Thyroid gland (tissue), 4 donors: ENCODE measurements around the gene TMC1. TPM values are rescaled to one million over a fixed set of nuclear protein-coding genes. Genes with fewer than 3 reads are reported as not detected.
A peak's percentile ranks its signal among the peaks of the same experiment; 100 is the strongest.

Experiments used
- DNase-seq, 2 donors: peaks; one replicate each; pipeline ENCODE4 v3.0.0-alpha.2; 2019
- H3K27ac ChIP-seq, 3 donors: fragments of 200-600 bp; sonication (generic); 1 replicate in 2 of 3; 2 replicates in 1 of 3; pipeline ENCODE4 v1.5.1; 2016 to 2019; ENCODE audit warnings: mild to moderate bottlenecking in 1 of 3, moderate library complexity in 1 of 3
- H3K27me3 ChIP-seq: fragments of 200-600 bp; sonication (generic); one replicate; pipeline ENCODE4 v1.5.1; 2019
- H3K36me3 ChIP-seq, 2 donors: fragments of 200-600 bp; sonication (generic); one replicate each; pipeline ENCODE4 v1.5.1; 2016 to 2019
- H3K4me1 ChIP-seq, 2 donors: fragments of 200-600 bp; sonication (generic); one replicate each; pipeline ENCODE4 v1.5.1; 2017 to 2019
- H3K4me3 ChIP-seq, 3 donors: fragments of 200-600 bp; sonication (generic); replicated peaks in 1 of 3; 1 replicate in 2 of 3; 2 replicates in 1 of 3; pipeline ENCODE4 v1.5.1; 2016; ENCODE audit warnings: mild to moderate bottlenecking in 1 of 3
- H3K9me3 ChIP-seq: fragments of 200-600 bp; sonication (generic); one replicate; pipeline ENCODE4 v1.5.1; 2017
- POLR2A ChIP-seq, 2 donors: fragments of 450-650 bp; IDR thresholded peaks; one replicate each; pipeline ENCODE4 v1.6.1; 2017; ENCODE audit warnings: antibody characterized with exemption in 2 of 2, mild to moderate bottlenecking in 2 of 2, moderate library complexity in 1 of 2
- WGBS, 2 donors: methylation state at CpG; one replicate each; pipeline ENCODE4 v1.1.5; 2017; 5-methylcytosine and 5-hydroxymethylcytosine counted together
- intact Hi-C: fragments of 100-400 bp; cut with DNase I; formaldehyde crosslinking; loops from one replicate; pipeline ENCODE4 v1.15.1; 2023
- total RNA-seq, 4 donors: library from RNA; depleted of rRNA; stranded (reverse); fragments of >200 nt; gene quantifications; one replicate each; pipeline ENCODE4 v1.2.3, GENCODE V29; 2016
- TF ChIP-seq, protein P1 (sequence below), 6 experiments: fragments of 200-600 bp in 3 of 6; fragments of 450-650 bp in 3 of 6; sonication (generic) in 3 of 6; IDR thresholded peaks; one replicate each; pipeline ENCODE4 v1.5.1; 2016 to 2019; ENCODE audit warnings: antibody characterized with exemption in 6 of 6, mild to moderate bottlenecking in 2 of 6, inconsistent platforms in 1 of 6, moderate library complexity in 1 of 6

The TMC1 gene
- total RNA-seq, 4 donors from 2014 or later = 0.11 to 0.13 TPM; not detected in 2

DNA sequence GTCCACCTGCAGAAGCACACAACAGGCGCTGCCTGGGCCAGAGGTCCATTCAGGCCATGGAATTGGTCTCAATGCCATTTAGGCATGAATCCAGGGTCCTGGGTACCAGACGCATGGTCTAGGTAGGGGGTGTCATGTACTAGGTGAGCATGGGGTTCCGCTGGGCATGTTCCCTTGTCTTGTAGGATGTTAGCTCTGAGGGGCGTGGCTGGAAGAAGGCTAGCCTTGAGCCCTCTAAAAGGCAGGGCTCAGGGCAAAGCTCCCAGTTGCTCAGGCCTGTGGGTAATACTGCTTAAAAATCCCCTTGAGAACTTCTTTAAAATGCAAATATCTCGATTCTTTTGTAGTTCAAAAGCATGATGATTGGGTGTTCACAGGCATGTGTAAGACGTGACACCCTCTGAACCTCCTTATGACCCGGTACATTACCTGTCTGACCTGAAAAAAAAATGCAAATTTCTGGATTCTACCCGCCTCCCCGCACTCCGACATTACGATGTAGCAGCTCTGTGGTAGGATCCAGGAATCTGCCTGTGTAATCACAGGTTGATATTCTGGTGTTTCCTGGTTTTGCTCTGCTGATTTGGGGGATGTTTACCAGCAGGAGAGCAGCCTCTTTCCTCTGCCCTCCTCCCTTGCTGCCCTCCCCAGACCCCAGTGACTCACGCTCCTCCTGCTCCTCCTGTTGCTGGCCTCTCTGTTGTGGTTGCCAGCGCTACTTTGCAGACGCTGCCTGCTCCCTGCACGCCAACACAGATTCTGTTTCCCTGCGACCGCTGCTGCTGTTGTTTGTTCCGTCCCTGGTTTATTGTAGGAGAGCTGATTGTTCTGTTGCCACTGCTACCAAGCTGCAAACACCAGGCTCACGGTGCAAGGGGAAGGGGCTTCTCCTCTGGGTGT, 5.7 kb downstream of the TMC1 start:
- TF ChIP-seq, protein P1, sequence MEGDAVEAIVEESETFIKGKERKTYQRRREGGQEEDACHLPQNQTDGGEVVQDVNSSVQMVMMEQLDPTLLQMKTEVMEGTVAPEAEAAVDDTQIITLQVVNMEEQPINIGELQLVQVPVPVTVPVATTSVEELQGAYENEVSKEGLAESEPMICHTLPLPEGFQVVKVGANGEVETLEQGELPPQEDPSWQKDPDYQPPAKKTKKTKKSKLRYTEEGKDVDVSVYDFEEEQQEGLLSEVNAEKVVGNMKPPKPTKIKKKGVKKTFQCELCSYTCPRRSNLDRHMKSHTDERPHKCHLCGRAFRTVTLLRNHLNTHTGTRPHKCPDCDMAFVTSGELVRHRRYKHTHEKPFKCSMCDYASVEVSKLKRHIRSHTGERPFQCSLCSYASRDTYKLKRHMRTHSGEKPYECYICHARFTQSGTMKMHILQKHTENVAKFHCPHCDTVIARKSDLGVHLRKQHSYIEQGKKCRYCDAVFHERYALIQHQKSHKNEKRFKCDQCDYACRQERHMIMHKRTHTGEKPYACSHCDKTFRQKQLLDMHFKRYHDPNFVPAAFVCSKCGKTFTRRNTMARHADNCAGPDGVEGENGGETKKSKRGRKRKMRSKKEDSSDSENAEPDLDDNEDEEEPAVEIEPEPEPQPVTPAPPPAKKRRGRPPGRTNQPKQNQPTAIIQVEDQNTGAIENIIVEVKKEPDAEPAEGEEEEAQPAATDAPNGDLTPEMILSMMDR (IDR thresholded peaks at IDR 0.05) = no peak
- TF ChIP-seq POLR2A (IDR thresholded peaks at IDR 0.05) = no peak
- Histone ChIP-seq H3K27ac (no peak overlapping the region), H3K27me3 (no peaks in the 10 kb centered on the region), H3K9me3 (no peaks in the 10 kb centered on the region), H3K4me3 (no peak overlapping the region), H3K36me3 (no peaks in the 10 kb centered on the region), H3K4me1 (peaks cover 0 to 14% of the 10 kb centered on the region in 2 donors)
- DNase-seq = peak; percentile 48 to 61
- 32 to 44% methylated on average over 18 to 19 of the region's 19 CpGs for WGBS, 2 donors
- intact Hi-C loops = no loop called here

DNA sequence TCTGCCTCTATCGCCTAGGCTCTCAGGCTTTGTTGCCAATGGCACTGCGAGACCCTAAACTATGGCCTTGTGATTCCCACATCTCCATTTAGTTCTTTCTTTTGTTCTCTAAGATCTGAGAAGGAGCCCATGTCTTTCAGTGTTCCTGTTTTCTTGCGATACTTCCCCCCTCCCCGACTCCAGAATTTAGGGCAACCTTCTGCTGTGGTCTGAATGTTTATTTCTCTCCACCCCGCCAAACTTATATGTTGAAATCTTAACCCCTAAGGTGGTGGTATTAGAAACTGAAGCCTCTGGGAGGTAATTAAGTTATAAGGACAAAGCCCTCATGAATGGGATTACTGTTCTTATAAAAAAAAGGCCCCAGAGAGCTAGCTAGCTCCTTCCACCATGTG, 6.4 kb downstream of the TMC1 start:
- WGBS, 2 donors = 64 to 65% methylated on average over 5 of the region's 5 CpGs
- H3K27me3 ChIP-seq = no peaks in the 10 kb centered on the region
- no peak for DNase-seq
- H3K9me3 ChIP-seq = no peaks in the 10 kb centered on the region
- intact Hi-C loops = no loop called here
- TF ChIP-seq, protein P1 (IDR thresholded peaks at IDR 0.05) = no peak
- no peak for TF ChIP-seq POLR2A (IDR thresholded peaks at IDR 0.05)
- no peak overlapping the region for H3K4me3 ChIP-seq
- no peak overlapping the region for H3K27ac ChIP-seq
- H3K4me1 ChIP-seq = peaks cover 0 to 15% of the 10 kb centered on the region in 2 donors
- no peaks in the 10 kb centered on the region for H3K36me3 ChIP-seq

DNA sequence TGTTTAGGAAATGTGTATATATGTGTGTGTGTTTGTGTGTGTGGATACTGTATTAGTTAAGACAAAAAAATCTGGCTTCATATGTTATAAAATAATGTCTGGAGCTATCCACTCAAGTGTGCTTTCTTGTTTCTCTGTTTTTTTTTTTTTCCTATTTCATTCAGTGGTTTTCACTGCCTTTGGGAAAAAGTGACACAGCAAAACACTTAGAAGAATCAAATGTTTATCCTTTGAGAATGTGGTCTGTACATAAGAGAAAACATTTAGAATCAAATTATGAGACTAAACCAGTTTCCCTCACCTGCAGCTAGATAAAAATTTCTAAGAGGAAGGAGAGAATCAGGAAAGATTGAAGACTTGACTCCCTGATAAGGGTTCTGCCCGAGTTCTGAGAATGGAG, 8.1 kb downstream of the TMC1 start:
- no peak for DNase-seq
- peaks cover 0 to 20% of the 10 kb centered on the region in 2 donors for H3K4me1 ChIP-seq
- no peaks in the 10 kb centered on the region for H3K27me3 ChIP-seq
- intact Hi-C loops = no loop called here
- H3K9me3 ChIP-seq = no peaks in the 10 kb centered on the region
- H3K4me3 ChIP-seq = no peak overlapping the region
- H3K36me3 ChIP-seq = no peaks in the 10 kb centered on the region
- WGBS, 2 donors = 70 to 73% methylated on average over 1 of the region's 1 CpG
- no peak for TF ChIP-seq POLR2A (IDR thresholded peaks at IDR 0.05)
- TF ChIP-seq, protein P1 (IDR thresholded peaks at IDR 0.05) = no peak
- H3K27ac ChIP-seq = no peak overlapping the region

DNA sequence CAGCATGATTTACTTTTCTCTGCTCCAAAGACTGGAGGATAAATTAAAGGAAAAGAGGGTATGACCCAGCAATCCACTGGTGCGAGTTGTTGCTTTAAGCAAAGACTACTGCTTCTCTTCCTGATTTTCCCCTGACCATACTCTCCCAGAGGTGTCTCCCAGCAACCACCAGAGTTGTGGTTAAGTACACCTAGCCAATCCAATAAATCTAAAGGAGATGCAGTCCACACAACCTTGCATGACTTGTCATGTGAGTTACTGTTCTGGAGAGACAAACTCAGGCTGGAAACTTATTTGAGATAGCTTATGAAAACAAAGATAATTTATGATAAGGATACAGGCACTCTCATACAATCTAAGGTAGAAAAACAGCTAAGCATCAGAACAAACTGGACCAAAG, 11.9 kb downstream of the TMC1 start:
- TF ChIP-seq, protein P1 (IDR thresholded peaks at IDR 0.05) = no peak
- TF ChIP-seq POLR2A (IDR thresholded peaks at IDR 0.05) = no peak
- Histone ChIP-seq H3K4me3 (no peak overlapping the region), H3K27ac (no peak overlapping the region), H3K27me3 (no peaks in the 10 kb centered on the region), H3K4me1 (peaks cover 0 to 7% of the 10 kb centered on the region in 2 donors), H3K36me3 (no peaks in the 10 kb centered on the region), H3K9me3 (no peaks in the 10 kb centered on the region)
- no peak for DNase-seq
- WGBS, 2 donors = 29 to 38% methylated on average over 1 of the region's 1 CpG
- intact Hi-C loops = no loop called here

DNA sequence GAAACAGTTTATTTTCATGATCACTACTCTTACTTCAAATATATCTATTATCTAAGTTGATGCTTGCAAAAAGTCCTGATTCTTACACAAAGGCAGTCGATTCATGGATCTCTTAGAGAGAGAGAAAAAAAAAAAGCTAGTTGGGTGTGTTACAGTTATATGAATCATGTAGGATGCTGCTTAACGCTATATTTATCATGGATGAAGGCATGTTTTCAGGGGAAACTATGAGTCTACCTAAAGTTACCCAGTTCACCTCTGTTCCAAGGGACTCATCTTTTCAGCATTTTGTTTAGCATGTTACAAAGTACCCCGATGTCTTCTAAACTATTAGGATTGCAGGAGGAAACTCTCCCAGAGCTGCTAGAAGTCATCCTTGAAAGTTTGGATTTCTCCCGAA, 13.5 kb downstream of the TMC1 start:
- H3K27ac ChIP-seq = no peak overlapping the region
- TF ChIP-seq POLR2A (IDR thresholded peaks at IDR 0.05) = no peak
- H3K36me3 ChIP-seq = no peaks in the 10 kb centered on the region
- H3K27me3 ChIP-seq = no peaks in the 10 kb centered on the region
- DNase-seq = no peak
- peaks cover 0 to 7% of the 10 kb centered on the region in 2 donors for H3K4me1 ChIP-seq
- H3K9me3 ChIP-seq = no peaks in the 10 kb centered on the region
- WGBS, 2 donors = 80 to 92% methylated on average over 4 of the region's 4 CpGs
- intact Hi-C loops = no loop called here
- H3K4me3 ChIP-seq = no peak overlapping the region
